Measurements from ENCODE around the gene RNF166.

DNA sequence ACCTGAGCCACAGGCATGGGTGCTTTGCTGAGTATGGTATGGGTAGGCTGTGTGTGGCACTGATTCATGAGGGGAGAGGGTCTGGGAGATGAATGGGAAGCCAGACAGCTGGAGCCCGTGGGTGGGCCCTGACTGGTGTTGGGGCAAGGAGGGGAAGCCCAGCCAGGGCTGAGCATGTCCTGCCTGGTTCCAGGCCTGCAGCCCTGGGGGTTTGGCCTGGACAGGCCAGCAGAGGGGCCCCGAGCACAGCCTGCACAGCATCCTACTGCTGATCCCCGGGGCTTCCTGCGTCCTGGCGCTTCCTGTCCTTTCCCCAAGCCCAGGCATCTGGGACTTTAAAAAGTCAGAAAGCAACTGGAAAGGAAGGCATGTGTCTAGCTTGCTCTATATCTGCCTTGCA is 38.7 kb downstream of the RNF166 start:
- TF ChIP-seq, protein P1, sequence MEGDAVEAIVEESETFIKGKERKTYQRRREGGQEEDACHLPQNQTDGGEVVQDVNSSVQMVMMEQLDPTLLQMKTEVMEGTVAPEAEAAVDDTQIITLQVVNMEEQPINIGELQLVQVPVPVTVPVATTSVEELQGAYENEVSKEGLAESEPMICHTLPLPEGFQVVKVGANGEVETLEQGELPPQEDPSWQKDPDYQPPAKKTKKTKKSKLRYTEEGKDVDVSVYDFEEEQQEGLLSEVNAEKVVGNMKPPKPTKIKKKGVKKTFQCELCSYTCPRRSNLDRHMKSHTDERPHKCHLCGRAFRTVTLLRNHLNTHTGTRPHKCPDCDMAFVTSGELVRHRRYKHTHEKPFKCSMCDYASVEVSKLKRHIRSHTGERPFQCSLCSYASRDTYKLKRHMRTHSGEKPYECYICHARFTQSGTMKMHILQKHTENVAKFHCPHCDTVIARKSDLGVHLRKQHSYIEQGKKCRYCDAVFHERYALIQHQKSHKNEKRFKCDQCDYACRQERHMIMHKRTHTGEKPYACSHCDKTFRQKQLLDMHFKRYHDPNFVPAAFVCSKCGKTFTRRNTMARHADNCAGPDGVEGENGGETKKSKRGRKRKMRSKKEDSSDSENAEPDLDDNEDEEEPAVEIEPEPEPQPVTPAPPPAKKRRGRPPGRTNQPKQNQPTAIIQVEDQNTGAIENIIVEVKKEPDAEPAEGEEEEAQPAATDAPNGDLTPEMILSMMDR (IDR thresholded peaks at IDR 0.05 in 4 of 5, conservative IDR thresholded peaks at IDR 0.05 in 1 of 5) = no peak
- no peak for TF ChIP-seq POLR2A (IDR thresholded peaks at IDR 0.05)
